Upper lobe of right lung (tissue), 1 donor: ENCODE data around the gene CCDC159. TPM values are rescaled to one million over a fixed set of nuclear protein-coding genes. Genes with fewer than 3 reads are reported as not detected.
"Not testable (repeated sequence)": the region's sequence is repeated elsewhere in the genome, so short reads cannot be mapped to it uniquely, and the experiment has no call there.

Source experiments
- ATAC-seq: fragments of 200-7000 bp; cut with Tn5 transposase; one replicate; pipeline ENCODE4 v1.9.1; 2020; ENCODE audit warnings: mild to moderate bottlenecking, moderate library complexity
- DNase-seq: peaks from one replicate; pipeline ENCODE4 v3.0.0-alpha.2; 2020
- H3K27ac ChIP-seq: fragments of 200-600 bp; one replicate; pipeline ENCODE4 v1.8.0; 2022
- H3K27me3 ChIP-seq: fragments of 200-600 bp; one replicate; pipeline ENCODE4 v1.8.0; 2022; ENCODE audit warnings: mild to moderate bottlenecking
- H3K36me3 ChIP-seq: fragments of 200-600 bp; one replicate; pipeline ENCODE4 v1.8.0; 2022
- H3K4me1 ChIP-seq: fragments of 200-600 bp; one replicate; pipeline ENCODE4 v1.8.0; 2022
- H3K4me3 ChIP-seq: fragments of 200-600 bp; one replicate; pipeline ENCODE4 v1.8.0; 2022; ENCODE audit warnings: mild to moderate bottlenecking
- H3K9me3 ChIP-seq: fragments of 200-600 bp; one replicate; pipeline ENCODE4 v1.8.0; 2022
- CTCF ChIP-seq: fragments of 200-600 bp; IDR thresholded peaks from one replicate; pipeline ENCODE4 v1.8.0; 2022; ENCODE audit warnings: antibody characterized with exemption
- intact Hi-C: fragments of 100-400 bp; cut with DNase I; formaldehyde crosslinking; loops from one replicate; pipeline ENCODE4 v1.11.0; 2022
- total RNA-seq: library from RNA; stranded (reverse); fragmentation: NEBNext Ultra II Directional; extraction: Animal tissue kit (Norgen Biotek cat#: 25700); gene quantifications from one replicate; pipeline ENCODE4 v1.2.1, GENCODE V29; 2021
- donor health status: DM: no; HTN: yes; CAD: no; lungs with severe emphysema.

Gene CCDC159
- total RNA-seq, 1 donor from 2014 or later, result 39.4 TPM

DNA sequence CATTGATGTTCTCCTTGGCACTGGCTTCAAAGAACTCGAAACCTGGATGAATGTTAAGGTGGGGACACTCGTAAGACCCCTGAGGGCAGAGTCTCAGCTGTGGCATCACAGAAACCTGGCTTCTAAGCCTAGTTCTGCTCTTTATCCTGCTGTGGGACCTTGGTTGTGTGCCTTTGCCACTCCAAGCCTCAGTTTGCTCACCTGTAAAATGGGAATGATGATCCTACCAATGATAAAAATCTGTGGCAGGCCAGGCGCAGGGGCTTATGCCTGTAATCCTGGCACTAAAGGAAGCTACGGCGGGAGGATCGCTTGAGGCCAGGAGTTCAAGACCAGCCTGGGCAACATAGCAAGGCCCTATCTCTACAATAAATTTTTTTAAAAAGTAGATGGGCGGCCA lies 20.8 kb upstream of the CCDC159 start:
- ATAC-seq, result no peak

GRCh38 chr19:11330127-11330526 lies 16.2 kb upstream of the CCDC159 start:
- Histone ChIP-seq H3K27ac (no peak overlapping the region), H3K4me3 (no peak overlapping the region), H3K36me3 (peaks cover 80% of the 10 kb centered on the region), H3K9me3 (no peaks in the 10 kb centered on the region), H3K4me1 (peaks cover 4% of the 10 kb centered on the region), H3K27me3 (no peaks in the 10 kb centered on the region)
- intact Hi-C loops, result no loop called here
- no peak for TF ChIP-seq CTCF
- no peak for ATAC-seq
- DNase-seq, result no peak

More for the DNA sequence above, 20.8 kb upstream of the CCDC159 start:
- no peak for TF ChIP-seq CTCF
- intact Hi-C loops, result no loop called here
- H3K9me3 ChIP-seq, result no peaks in the 10 kb centered on the region
- no peak for DNase-seq
- H3K27me3 ChIP-seq, result no peaks in the 10 kb centered on the region
- peaks cover 36% of the 10 kb centered on the region for H3K36me3 ChIP-seq
- H3K4me3 ChIP-seq, result no peak overlapping the region
- peaks cover 32% of the 10 kb centered on the region for H3K4me1 ChIP-seq
- peak overlapping the region; percentile 75 for H3K27ac ChIP-seq

- Histone ChIP-seq H3K27ac (peak overlapping the region; percentile 11), H3K27me3 (no peaks in the 10 kb centered on the region), H3K36me3 (peaks cover 83% of the 10 kb centered on the region), H3K9me3 (no peaks in the 10 kb centered on the region), H3K4me3 (no peak overlapping the region), H3K4me1 (peaks cover 4% of the 10 kb centered on the region)
- no peak for TF ChIP-seq CTCF
- intact Hi-C loops, result no loop called here
- DNase-seq, result no peak
- no peak for ATAC-seq
Measured at GRCh38 chr19:11331502-11331901, 14.8 kb upstream of the CCDC159 start.

DNA sequence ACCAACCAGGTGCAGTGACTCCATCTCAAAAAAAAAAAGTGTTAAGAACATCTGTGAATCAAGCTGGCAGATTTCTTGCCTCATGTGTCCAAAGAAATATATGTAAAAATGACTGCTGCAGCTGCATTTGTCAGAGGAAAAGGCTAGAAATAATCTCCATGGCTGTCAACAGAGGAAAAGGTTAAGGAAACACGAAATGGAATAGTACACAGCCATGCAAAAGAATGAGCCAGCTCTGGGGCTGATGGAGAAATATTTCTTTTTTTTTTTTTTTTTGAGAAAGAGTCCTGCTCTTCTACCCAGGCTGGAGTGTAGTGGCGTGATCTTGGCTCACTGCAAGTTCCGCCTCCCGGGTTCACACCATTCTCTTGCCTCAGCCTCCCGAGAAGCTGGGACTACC lies 13.5 kb upstream of the CCDC159 start:
- no peak for TF ChIP-seq CTCF
- Histone ChIP-seq H3K4me3 (no peak overlapping the region), H3K27me3 (no peaks in the 10 kb centered on the region), H3K9me3 (no peaks in the 10 kb centered on the region), H3K27ac (no peak overlapping the region), H3K36me3 (peaks cover 71% of the 10 kb centered on the region), H3K4me1 (peaks cover 5% of the 10 kb centered on the region)
- ATAC-seq (no peak), DNase-seq (no peak)
- intact Hi-C loops, result no loop called here

DNA sequence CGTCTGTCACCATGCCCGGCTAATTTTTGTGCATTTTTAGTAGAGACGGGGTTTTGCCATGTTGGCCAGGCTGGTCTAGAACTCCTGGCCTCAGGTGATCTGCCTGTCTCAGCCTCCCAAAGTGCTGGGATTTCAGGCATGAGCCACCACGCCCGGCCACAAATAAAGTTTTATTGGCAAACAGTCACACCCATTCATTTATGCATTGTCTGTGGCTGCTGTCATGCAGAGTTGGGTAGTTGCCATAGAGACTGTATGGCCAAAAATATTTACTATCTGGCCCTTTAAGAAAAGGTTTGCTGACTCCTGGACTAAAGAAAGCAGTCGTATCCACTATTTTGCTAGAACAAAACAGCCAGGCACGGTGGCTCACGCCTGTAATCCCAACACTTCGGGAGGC lies 12.5 kb upstream of the CCDC159 start:
- peaks cover 15% of the 10 kb centered on the region for H3K4me1 ChIP-seq
- DNase-seq, H3K9me3 ChIP-seq, ATAC-seq, H3K27ac ChIP-seq, intact Hi-C loops, H3K27me3 ChIP-seq, H3K4me3 ChIP-seq: not testable (repeated sequence)
- peaks cover 65% of the 10 kb centered on the region for H3K36me3 ChIP-seq

DNA sequence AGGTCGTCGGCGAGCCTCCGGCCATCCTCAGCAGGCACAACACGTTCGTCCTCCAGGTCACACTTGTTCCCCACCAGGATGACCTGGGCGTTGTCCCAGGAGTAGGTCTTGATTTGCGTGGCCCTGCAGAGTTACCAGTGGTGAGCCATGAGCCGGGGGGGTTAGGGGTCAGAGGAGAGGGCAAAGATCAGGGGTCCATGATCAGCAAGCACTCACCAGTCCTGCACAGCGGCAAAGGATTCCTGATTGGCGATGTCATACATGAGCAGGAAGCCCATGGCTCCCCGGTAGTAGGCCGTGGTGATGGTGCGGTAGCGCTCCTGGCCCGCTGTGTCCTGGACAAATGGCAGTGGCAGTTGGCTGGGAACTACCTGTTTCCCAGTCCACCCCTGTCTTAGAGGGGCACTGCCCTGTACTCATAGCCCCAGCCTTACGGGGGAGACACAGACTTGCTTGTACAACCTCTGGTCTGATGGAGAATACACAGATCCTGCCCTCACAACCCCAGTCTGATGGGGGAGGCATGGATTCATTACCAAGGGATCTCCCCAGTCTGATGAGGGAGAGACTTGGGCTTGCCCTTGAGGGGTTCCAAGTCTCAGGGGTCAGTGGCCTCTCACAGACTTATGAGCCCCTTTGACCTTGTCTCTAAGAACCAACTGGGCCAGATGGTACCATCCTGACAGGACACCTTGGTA lies 10.7 kb upstream of the CCDC159 start:
- DNase-seq (no peak), ATAC-seq (no peak)
- Histone ChIP-seq H3K4me1 (peaks cover 21% of the 10 kb centered on the region), H3K36me3 (peaks cover 58% of the 10 kb centered on the region), H3K9me3 (no peaks in the 10 kb centered on the region), H3K27me3 (no peaks in the 10 kb centered on the region), H3K4me3 (no peak overlapping the region), H3K27ac (no peak overlapping the region)
- intact Hi-C loops, result no loop called here
- TF ChIP-seq CTCF, result no peak
